ENCODE data around the gene GOT2. TPM values are rescaled to one million over a fixed set of nuclear protein-coding genes. Genes with fewer than 3 reads are reported as not detected.

The GOT2 gene
- total RNA-seq, 2 donors from 2014 or later: 117 to 184 TPM

DNA sequence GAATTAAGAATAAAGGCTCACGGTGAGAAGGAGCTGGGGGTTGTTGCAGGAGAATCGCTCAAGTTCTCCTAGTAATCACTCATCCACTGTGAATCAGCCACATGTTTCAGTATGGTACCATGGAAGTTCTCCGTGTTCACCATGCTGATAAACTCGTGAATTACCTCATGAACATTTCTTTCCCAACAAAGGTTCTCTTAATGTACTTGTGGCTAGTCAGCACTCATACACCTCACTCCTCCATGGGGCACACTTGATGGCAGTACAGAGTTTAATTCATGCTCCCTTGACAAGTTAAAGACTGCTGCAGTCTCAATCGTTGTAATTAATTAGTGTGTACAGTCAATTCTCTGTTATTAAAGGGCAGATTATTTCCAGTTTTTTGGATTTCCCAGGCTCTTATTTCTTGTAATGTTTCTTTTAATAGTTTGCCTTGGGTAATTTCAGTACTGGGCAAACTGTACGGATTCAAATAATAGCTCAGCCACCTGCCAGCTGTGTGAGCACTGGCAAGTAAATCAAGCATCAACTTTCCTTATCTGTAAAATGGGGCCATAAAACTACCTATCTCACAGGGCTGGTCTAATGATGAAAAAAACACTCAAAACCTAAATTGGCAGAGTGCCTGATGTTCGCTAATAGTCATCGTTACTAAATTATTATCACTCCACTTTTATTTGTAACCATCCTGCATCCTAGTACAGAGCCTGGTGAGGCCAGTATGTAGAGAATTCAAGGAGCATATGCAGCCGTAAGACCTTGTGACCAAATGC lies 6.1 kb downstream of the GOT2 start:
- H3K36me3 ChIP-seq: no peaks in the 10 kb centered on the region
- intact Hi-C loops (cut with DNase I): no loop called here
- H3K27me3 ChIP-seq: no peaks in the 10 kb centered on the region
- H3K9me3 ChIP-seq: no peaks in the 10 kb centered on the region
- no peak for DNase-seq
- H3K4me1 ChIP-seq: peaks cover 6% of the 10 kb centered on the region
- no peak for TF ChIP-seq CTCF (IDR thresholded peaks at IDR 0.05)
- no peak overlapping the region for H3K27ac ChIP-seq
- no peak overlapping the region for H3K9ac ChIP-seq (ENCODE audit: low read depth in 2 of 2, low read length in 2 of 2)
- no peak overlapping the region for H3K4me3 ChIP-seq

DNA sequence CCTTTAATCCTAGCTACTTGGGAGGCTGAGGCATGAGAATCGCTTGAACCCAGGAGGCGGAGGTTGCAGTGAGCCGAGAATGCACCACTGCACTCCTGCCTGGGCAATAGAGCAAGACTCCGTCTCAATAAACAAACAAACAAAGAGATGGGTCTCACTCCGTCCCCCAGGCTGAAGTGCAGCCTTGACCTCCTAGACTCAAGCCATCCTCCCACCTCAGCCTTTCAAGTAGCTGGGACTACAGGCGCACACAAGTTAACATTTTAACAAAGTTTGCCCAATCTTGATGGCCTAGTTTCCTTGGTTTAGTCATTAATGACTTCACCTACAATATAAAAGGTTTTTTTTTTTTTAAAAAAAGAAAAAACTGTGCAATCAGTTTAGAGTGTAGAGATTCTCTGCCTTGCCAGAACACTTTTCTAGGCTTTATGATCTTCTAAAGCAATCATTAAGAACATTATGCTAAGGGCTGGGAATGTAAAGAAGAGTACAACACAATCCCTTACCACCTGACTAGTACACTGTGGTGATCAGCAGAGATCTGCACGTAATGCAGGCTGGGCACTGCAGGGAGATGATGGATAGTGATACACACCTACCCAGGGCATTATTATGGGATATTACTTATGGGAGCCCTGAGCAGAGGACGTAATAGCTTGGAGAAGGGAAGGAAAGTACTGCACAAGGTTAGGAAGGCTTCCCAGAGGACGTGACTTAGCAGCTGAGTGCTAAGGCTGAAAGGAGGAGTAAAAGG lies 6.9 kb downstream of the GOT2 start:
- no peaks in the 10 kb centered on the region for H3K36me3 ChIP-seq
- no peak for DNase-seq
- intact Hi-C loops (cut with DNase I): no loop called here
- no peak overlapping the region for H3K4me3 ChIP-seq
- H3K4me1 ChIP-seq: no peaks in the 10 kb centered on the region
- H3K27ac ChIP-seq: no peak overlapping the region
- no peaks in the 10 kb centered on the region for H3K9me3 ChIP-seq
- no peaks in the 10 kb centered on the region for H3K27me3 ChIP-seq
- H3K9ac ChIP-seq (ENCODE audit: low read depth in 2 of 2, low read length in 2 of 2): no peak overlapping the region
- no peak for TF ChIP-seq CTCF (IDR thresholded peaks at IDR 0.05)

- Histone ChIP-seq H3K36me3 (peaks cover 1% of the 10 kb centered on the region), H3K27ac (no peak overlapping the region), H3K9ac (ENCODE audit: low read depth in 2 of 2, low read length in 2 of 2) (no peak overlapping the region), H3K4me3 (no peak overlapping the region), H3K4me1 (no peaks in the 10 kb centered on the region), H3K27me3 (no peaks in the 10 kb centered on the region), H3K9me3 (no peaks in the 10 kb centered on the region)
- no peak for TF ChIP-seq CTCF (IDR thresholded peaks at IDR 0.05)
- no peak for DNase-seq
- intact Hi-C loops (cut with DNase I): no loop called here
Measured at GRCh38 chr16:58723109-58723508, 11.0 kb downstream of the GOT2 start.

DNA sequence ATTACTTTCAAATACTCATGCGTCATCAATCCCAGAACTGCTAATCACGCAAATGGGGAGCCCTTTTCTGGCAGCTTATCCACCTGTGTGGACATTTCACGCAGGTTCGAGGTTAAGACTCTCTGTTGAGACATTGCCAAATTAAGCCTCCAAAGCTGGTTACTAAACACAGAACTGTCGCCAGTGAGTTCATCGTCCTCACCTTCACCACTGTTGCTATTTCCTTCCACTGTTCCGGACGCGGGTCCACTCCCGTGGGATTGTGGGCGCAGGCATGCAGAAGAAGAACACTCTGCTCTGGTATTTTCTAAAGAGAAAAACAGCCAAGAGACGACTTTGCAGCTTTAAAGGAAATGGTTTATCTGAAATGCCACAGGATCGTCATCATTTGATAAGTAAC lies 16.1 kb downstream of the GOT2 start:
- peaks cover 19% of the 10 kb centered on the region for H3K36me3 ChIP-seq
- no peaks in the 10 kb centered on the region for H3K9me3 ChIP-seq
- intact Hi-C loops (cut with DNase I): no loop called here
- no peak overlapping the region for H3K9ac ChIP-seq (ENCODE audit: low read depth in 2 of 2, low read length in 2 of 2)
- DNase-seq: no peak
- no peak overlapping the region for H3K27ac ChIP-seq
- H3K4me3 ChIP-seq: no peak overlapping the region
- H3K4me1 ChIP-seq: no peaks in the 10 kb centered on the region
- TF ChIP-seq CTCF (IDR thresholded peaks at IDR 0.05): no peak
- H3K27me3 ChIP-seq: no peaks in the 10 kb centered on the region

DNA sequence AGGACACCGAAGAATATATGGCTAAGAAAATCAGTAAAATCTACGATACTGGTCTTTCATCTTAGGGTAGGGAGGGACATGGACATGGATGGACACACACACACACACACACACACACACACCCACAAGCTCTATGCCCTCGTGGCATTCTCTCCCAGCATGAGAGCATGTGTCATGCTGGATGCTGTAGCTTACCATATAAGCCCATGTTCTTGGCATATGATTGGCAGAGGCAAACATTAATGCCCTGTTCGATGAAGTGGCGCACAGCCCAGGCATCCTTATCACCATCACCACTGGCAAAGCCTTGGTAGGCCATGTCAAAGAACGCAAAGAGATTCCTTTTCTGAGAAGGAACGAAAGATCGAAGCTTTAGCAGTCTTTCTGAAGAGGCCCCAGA lies 17.6 kb downstream of the GOT2 start:
- no peak for TF ChIP-seq CTCF (IDR thresholded peaks at IDR 0.05)
- Histone ChIP-seq H3K9me3 (no peaks in the 10 kb centered on the region), H3K36me3 (peaks cover 19% of the 10 kb centered on the region), H3K4me3 (no peak overlapping the region), H3K27ac (no peak overlapping the region), H3K27me3 (no peaks in the 10 kb centered on the region), H3K4me1 (no peaks in the 10 kb centered on the region), H3K9ac (ENCODE audit: low read depth in 2 of 2, low read length in 2 of 2) (no peak overlapping the region)
- no peak for DNase-seq
- intact Hi-C loops (cut with DNase I): no loop called here

Data from colonic mucosa (tissue), 4 donors.